CD4-positive, alpha-beta T cell (primary cell): ENCODE results near the gene CADM1. TPM values are rescaled to one million over a fixed set of nuclear protein-coding genes. Genes with fewer than 3 reads are reported as not detected.

Experiments
- ATAC-seq: fragments of 200-7000 bp; cut with Tn5 transposase; one replicate; pipeline ENCODE4 v1.10.0; 2022; ENCODE audit warnings: mild to moderate bottlenecking; ENCODE audit not compliant: poor library complexity
- CTCF ChIA-PET: fragments of 350-600 bp; sonication (Branson Sonifier 250); formaldehyde crosslinking; loops from one replicate; lab custom pipeline; 2021; ENCODE audit warnings: antibody characterized with exemption, inconsistent platforms; lab: Charles Lee
- POLR2A ChIA-PET: fragments of 350-600 bp; sonication (Branson Sonifier 250); formaldehyde crosslinking; loops from one replicate; lab custom pipeline; 2021; ENCODE audit warnings: antibody characterized with exemption, inconsistent platforms; lab: Charles Lee
- DNase-seq, 14 experiments: peaks; one replicate each; pipeline ENCODE4 v3.0.0-alpha.2; 2013 to 2020; ENCODE audit warnings: mixed read lengths in 2 of 14
- H3K27ac ChIP-seq, 2 donors: one replicate each; pipeline versions ENCODE4 v1.5.1 to v1.7.0; 2013; ENCODE audit warnings: low read length in 2 of 2, low read depth in 1 of 2, mild to moderate bottlenecking in 1 of 2
- H3K27me3 ChIP-seq, 2 experiments: 1 replicate in 1 of 2; 2 replicates in 1 of 2; pipeline versions ENCODE4 v1.6.1 to v1.7.0; 2013; ENCODE audit warnings: low read length in 2 of 2, control low read depth in 1 of 2, mild to moderate bottlenecking in 1 of 2, moderate library complexity in 1 of 2; ENCODE audit not compliant: insufficient read depth in 2 of 2, control insufficient read depth in 1 of 2
- H3K36me3 ChIP-seq: one replicate; pipeline ENCODE4 v1.6.1; 2013; ENCODE audit warnings: low read length, control low read depth; ENCODE audit not compliant: insufficient read depth
- H3K4me1 ChIP-seq: one replicate; pipeline ENCODE4 v1.6.1; 2013; ENCODE audit warnings: low read length, control low read depth; ENCODE audit not compliant: insufficient read depth
- H3K4me3 ChIP-seq: one replicate; pipeline ENCODE4 v1.5.1; 2013; ENCODE audit warnings: mild to moderate bottlenecking, low read length, moderate library complexity
- H3K9me3 ChIP-seq, 2 experiments: 1 replicate in 1 of 2; 2 replicates in 1 of 2; pipeline versions ENCODE4 v1.6.1 to v1.7.0; 2013; ENCODE audit warnings: low read length in 2 of 2, mild to moderate bottlenecking in 2 of 2, control low read depth in 1 of 2, moderate library complexity in 1 of 2; ENCODE audit not compliant: control insufficient read depth in 1 of 2, insufficient read depth in 1 of 2
- H3K27ac Mint-ChIP-seq: one replicate; pipeline ENCODE4 v1.8.0; 2020; ENCODE audit warnings: mixed read lengths
- H3K27me3 Mint-ChIP-seq: one replicate; pipeline ENCODE4 v1.8.0; 2021; ENCODE audit warnings: mixed read lengths
- H3K36me3 Mint-ChIP-seq: one replicate; pipeline ENCODE4 v1.8.0; 2021; ENCODE audit warnings: low read depth, mixed read lengths
- H3K4me1 Mint-ChIP-seq: one replicate; pipeline ENCODE4 v1.8.0; 2021; ENCODE audit warnings: low read depth, mixed read lengths
- H3K4me3 Mint-ChIP-seq: one replicate; pipeline ENCODE4 v1.8.0; 2020; ENCODE audit warnings: mild to moderate bottlenecking, mixed read lengths
- H3K9me3 Mint-ChIP-seq: one replicate; pipeline ENCODE4 v1.8.0; 2020; ENCODE audit warnings: mixed read lengths
- intact Hi-C, 2 experiments: fragments of 100-400 bp; cut with DNase I in 1 of 2; cut with micrococcal nuclease in 1 of 2; formaldehyde crosslinking; loops; one replicate each; pipeline versions ENCODE4 v1.15.1 to v1.9.0; 2023 to 2025; cut with DNase I, micrococcal nuclease
- total RNA-seq, 174 experiments: library from RNA in 2 of 174; stranded (reverse) in 2 of 174; gene quantifications; one replicate each; pipeline ENCODE4 v1.2.3 and lab custom pipeline; 2021 to 2026
- TF ChIP-seq, protein P1 (sequence below): fragments of 200-600 bp; IDR thresholded peaks from one replicate; pipeline ENCODE4 v1.8.0; 2022; ENCODE audit warnings: antibody characterized with exemption, mild to moderate bottlenecking

CADM1 gene
- total RNA-seq, 2 experiments from 2014 or later = 1.1 to 1.4 TPM

DNA sequence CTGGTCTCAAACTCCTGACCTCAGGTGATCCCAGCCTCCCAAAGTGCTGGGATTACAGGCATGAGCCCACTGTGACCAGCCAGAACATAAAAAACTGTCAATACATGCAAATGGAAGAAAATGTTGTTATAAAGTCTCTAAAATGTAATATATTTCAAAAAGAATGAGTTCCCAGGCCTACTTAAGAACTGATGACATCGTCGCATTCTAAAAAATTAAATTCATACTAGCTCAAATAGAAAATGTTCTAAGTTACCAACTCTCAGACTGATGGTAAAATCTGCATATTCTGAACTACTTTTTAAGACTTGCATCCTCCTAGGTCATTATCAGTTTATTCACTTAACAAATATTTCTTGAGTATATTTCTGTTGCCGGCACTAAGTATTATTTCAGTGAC lies 163.3 kb downstream of the CADM1 start:
- peaks cover 6% of the 10 kb centered on the region for H3K27me3 Mint-ChIP-seq
- ATAC-seq (no peak), DNase-seq (no peak)
- Histone ChIP-seq H3K4me3 (no peak overlapping the region), H3K27ac (no peak overlapping the region), H3K36me3 (no peaks in the 10 kb centered on the region), H3K27me3 (no peaks in the 10 kb centered on the region), H3K4me1 (no peaks in the 10 kb centered on the region), H3K9me3 (no peaks in the 10 kb centered on the region)
- intact Hi-C loops = no loop called here
- TF ChIP-seq, protein P1, sequence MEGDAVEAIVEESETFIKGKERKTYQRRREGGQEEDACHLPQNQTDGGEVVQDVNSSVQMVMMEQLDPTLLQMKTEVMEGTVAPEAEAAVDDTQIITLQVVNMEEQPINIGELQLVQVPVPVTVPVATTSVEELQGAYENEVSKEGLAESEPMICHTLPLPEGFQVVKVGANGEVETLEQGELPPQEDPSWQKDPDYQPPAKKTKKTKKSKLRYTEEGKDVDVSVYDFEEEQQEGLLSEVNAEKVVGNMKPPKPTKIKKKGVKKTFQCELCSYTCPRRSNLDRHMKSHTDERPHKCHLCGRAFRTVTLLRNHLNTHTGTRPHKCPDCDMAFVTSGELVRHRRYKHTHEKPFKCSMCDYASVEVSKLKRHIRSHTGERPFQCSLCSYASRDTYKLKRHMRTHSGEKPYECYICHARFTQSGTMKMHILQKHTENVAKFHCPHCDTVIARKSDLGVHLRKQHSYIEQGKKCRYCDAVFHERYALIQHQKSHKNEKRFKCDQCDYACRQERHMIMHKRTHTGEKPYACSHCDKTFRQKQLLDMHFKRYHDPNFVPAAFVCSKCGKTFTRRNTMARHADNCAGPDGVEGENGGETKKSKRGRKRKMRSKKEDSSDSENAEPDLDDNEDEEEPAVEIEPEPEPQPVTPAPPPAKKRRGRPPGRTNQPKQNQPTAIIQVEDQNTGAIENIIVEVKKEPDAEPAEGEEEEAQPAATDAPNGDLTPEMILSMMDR = no peak
- no peaks in the 10 kb centered on the region for H3K9me3 Mint-ChIP-seq
- H3K4me3 Mint-ChIP-seq = no peak overlapping the region
- no peak overlapping the region for H3K27ac Mint-ChIP-seq
- ChIA-PET POLR2A (no interaction called here), CTCF (no interaction called here)
- no peaks in the 10 kb centered on the region for H3K4me1 Mint-ChIP-seq
- H3K36me3 Mint-ChIP-seq = no peaks in the 10 kb centered on the region

DNA sequence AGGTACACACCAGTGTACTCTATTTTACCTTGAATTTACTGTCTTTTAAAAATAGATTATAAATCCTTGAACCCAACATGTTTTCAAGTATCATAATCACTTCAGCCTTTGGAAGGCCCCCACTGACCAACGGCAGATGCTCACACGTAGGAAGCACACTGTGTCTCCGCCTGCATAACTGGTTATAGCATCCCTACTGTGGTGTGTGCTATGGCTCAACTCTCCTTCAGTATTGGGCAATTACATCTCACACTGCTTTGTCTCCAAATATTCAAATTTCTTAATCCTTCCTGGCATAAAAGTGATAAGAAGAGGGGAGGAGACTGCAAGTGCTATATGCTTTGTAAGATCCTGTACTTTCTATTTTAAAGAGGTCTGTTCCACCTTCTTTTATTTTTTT lies 165.7 kb downstream of the CADM1 start:
- Histone ChIP-seq H3K27me3 (no peaks in the 10 kb centered on the region), H3K27ac (no peak overlapping the region), H3K4me3 (no peak overlapping the region), H3K36me3 (no peaks in the 10 kb centered on the region), H3K4me1 (no peaks in the 10 kb centered on the region), H3K9me3 (no peaks in the 10 kb centered on the region)
- DNase-seq (no peak), ATAC-seq (no peak)
- Mint-ChIP-seq H3K27ac (no peak overlapping the region), H3K27me3 (no peaks in the 10 kb centered on the region), H3K4me3 (no peak overlapping the region), H3K9me3 (no peaks in the 10 kb centered on the region), H3K4me1 (no peaks in the 10 kb centered on the region), H3K36me3 (no peaks in the 10 kb centered on the region)
- TF ChIP-seq, protein P1 = no peak
- ChIA-PET POLR2A (no interaction called here), CTCF (no interaction called here)
- intact Hi-C loops = loop anchor here in 1 of 2 experiments (5.0 kb wide), 1 partner anchor 939 kb away; no protein-coding TSS in a partner anchor

DNA sequence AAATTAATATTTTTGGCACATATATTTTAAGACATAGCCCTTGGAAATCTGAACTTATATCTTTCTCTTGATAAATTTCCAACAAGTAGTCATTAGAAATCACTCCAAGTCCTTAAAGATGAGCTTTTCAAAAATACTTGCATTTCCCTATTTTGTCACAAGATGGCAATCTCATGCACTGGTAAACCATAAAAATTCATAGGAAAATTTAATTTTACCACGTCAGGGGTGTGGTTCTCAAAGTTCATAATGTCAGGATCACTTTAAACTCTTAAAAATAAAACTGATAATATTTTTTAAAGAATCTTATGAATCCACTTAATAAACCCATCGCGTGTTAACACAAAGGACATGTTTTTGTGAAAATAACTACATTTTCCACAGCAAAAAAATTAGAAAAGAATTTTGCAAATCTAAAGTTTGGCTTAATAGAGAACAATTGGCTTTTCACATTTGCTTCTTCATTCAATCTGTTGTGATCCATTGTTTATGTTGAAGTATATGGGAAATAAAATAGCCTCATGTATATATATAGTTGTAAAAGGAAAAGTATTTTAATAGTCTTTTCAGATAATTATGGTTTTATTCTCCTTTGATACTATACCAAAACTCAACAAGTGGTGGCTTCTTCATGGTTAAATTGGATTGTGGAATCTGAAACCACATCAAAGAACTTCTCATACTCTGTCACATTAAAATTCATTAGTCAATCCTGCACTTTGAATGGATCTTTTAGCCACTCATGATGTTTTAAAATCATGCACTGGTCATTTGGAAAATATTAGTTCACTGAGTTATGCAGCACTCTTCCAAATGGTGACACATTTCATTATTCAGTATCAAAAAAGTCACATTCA lies 169.1 kb downstream of the CADM1 start:
- intact Hi-C loops = loop anchor here in 1 of 2 experiments (5.0 kb wide), 2 partner anchors 942 to 1357 kb away; no protein-coding TSS in a partner anchor
- H3K9me3 ChIP-seq = no peaks in the 10 kb centered on the region
- Mint-ChIP-seq H3K4me3 (no peak overlapping the region), H3K27me3 (no peaks in the 10 kb centered on the region), H3K9me3 (no peaks in the 10 kb centered on the region), H3K4me1 (no peaks in the 10 kb centered on the region), H3K27ac (no peak overlapping the region), H3K36me3 (no peaks in the 10 kb centered on the region)
- no peak overlapping the region for H3K27ac ChIP-seq
- TF ChIP-seq, protein P1 = peak; percentile 51
- H3K36me3 ChIP-seq = no peaks in the 10 kb centered on the region
- ChIA-PET POLR2A (no interaction called here), CTCF (interaction anchor here (0.6 kb wide), 1 partner anchor 1357 kb away, joined by 6 read pairs; no protein-coding TSS in a partner anchor)
- H3K27me3 ChIP-seq = no peaks in the 10 kb centered on the region
- ATAC-seq = no peak
- no peak overlapping the region for H3K4me3 ChIP-seq
- no peaks in the 10 kb centered on the region for H3K4me1 ChIP-seq
- peak in 3 of 14 experiments; percentile 10 to 28 (median 25) for DNase-seq
